Stimulated activated CD4-positive, alpha-beta T cell treated with anti-CD3 and anti-CD28 coated beads, Interleukin-1b, Interleukin-23, amount 100 ng/mL, for 48 hours (primary cell): ENCODE data around the gene PPP2R2C.

Experiments used
- DNase-seq: peaks from one replicate; pipeline ENCODE4 v3.0.0-alpha.2; 2020

PPP2R2C gene

GRCh38 chr4:6339818-6340445, 132.5 kb downstream of the PPP2R2C start:
- DNase-seq: no peak

GRCh38 chr4:6338951-6339817, 133.2 kb downstream of the PPP2R2C start:
- DNase-seq: no peak

GRCh38 chr4:6338175-6338950, 134.1 kb downstream of the PPP2R2C start:
- DNase-seq: no peak

GRCh38 chr4:6337331-6337935, 135.0 kb downstream of the PPP2R2C start:
- DNase-seq: no peak

GRCh38 chr4:6336166-6336565, 136.2 kb downstream of the PPP2R2C start:
- DNase-seq: no peak

- DNase-seq: no peak
Observed at GRCh38 chr4:6335040-6335590, 137.3 kb downstream of the PPP2R2C start.

GRCh38 chr4:6334203-6334887, 138.1 kb downstream of the PPP2R2C start:
- no peak for DNase-seq

GRCh38 chr4:6333301-6334202, 138.9 kb downstream of the PPP2R2C start:
- DNase-seq: no peak

- no peak for DNase-seq
Observed at GRCh38 chr4:6332669-6333050, 139.8 kb downstream of the PPP2R2C start.

- no peak for DNase-seq
Observed at GRCh38 chr4:6332042-6332668, 140.3 kb downstream of the PPP2R2C start.

- DNase-seq: no peak
Observed at GRCh38 chr4:6331468-6331867, 140.9 kb downstream of the PPP2R2C start.

GRCh38 chr4:6331018-6331417, 141.4 kb downstream of the PPP2R2C start:
- DNase-seq: peak; percentile 16

- no peak for DNase-seq
Observed at GRCh38 chr4:6330384-6330767, 142.0 kb downstream of the PPP2R2C start.

- no peak for DNase-seq
Observed at GRCh38 chr4:6329478-6330383, 142.7 kb downstream of the PPP2R2C start.

- no peak for DNase-seq
Observed at GRCh38 chr4:6328526-6328925, 143.9 kb downstream of the PPP2R2C start.

- peak; percentile 77 for DNase-seq
Observed at GRCh38 chr4:6327220-6327917, 145.0 kb downstream of the PPP2R2C start.

- no peak for DNase-seq
Observed at GRCh38 chr4:6326312-6327060, 145.9 kb downstream of the PPP2R2C start.

- DNase-seq: no peak
Observed at GRCh38 chr4:6325788-6326290, 146.6 kb downstream of the PPP2R2C start.
